ENCODE measurements around the gene ACP2.
"Not testable (repeated sequence)": the region's sequence is repeated elsewhere in the genome, so short reads cannot be mapped to it uniquely, and the experiment has no call there.

DNA sequence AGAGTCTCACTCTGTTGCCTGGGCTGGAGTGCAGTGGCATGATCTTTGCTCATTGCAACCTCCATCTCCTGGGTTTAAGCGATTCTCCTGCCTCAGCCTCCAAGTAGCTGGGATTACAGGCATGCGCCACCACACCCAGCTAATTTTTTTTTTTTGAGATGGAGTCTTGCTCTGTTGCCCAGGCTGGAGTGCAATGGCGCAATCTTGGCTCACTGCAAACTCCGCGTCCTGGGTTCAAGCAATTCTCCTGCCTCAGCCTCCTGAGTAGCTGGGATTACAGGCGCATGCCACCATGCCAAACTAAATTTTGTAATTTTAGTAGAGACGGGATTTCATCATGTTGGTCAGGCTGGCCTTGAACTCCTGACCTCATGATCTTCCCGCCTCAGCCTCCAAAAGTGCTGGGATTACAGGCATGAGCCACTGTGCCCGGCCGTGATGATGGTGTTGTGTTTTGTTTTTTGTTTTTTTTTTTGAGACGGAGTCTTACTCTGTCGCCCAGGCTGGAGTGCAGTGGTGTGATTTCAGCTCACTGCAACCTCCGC, 40.5 kb downstream of the ACP2 start:
- TF ChIP-seq, protein P1, sequence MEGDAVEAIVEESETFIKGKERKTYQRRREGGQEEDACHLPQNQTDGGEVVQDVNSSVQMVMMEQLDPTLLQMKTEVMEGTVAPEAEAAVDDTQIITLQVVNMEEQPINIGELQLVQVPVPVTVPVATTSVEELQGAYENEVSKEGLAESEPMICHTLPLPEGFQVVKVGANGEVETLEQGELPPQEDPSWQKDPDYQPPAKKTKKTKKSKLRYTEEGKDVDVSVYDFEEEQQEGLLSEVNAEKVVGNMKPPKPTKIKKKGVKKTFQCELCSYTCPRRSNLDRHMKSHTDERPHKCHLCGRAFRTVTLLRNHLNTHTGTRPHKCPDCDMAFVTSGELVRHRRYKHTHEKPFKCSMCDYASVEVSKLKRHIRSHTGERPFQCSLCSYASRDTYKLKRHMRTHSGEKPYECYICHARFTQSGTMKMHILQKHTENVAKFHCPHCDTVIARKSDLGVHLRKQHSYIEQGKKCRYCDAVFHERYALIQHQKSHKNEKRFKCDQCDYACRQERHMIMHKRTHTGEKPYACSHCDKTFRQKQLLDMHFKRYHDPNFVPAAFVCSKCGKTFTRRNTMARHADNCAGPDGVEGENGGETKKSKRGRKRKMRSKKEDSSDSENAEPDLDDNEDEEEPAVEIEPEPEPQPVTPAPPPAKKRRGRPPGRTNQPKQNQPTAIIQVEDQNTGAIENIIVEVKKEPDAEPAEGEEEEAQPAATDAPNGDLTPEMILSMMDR (IDR thresholded peaks at IDR 0.05): not testable (repeated sequence)
- not testable (repeated sequence) for TF ChIP-seq ZFX (IDR thresholded peaks at IDR 0.05; ENCODE audit: borderline replicate concordance)

Data from 22Rv1 (cell line).